Smooth muscle cell of the brain vasculature (primary cell): ENCODE data around the gene SUGP1.

Experiments
- DNase-seq: peaks from one replicate; pipeline ENCODE4 v3.0.0-alpha.2; 2012; ENCODE audit warnings: low read depth, low spot score

Gene SUGP1

GRCh38 chr19:19232261-19232721, 88.0 kb downstream of the SUGP1 start:
- no peak for DNase-seq

GRCh38 chr19:19230999-19231398, 89.3 kb downstream of the SUGP1 start:
- DNase-seq, result no peak

DNA sequence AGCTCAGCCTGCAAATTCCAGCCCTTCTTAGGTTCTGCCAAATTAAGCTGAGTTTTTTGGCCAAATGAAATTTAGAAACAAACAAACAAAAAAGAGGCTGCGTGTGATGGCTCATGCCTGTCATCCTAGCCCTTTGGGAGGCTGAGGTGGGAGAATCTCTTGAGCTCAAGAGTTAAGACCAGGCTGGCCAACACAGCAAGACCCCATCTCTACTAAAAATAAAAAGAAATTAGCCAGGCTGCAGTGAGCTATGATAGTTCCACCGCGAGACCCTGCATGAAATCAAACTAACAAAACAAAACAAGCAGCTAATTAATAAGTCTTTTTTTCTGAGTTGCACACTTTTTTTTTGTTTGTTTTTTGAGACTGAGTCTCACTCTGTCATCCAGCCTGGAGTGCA, 90.6 kb downstream of the SUGP1 start:
- no peak for DNase-seq

DNA sequence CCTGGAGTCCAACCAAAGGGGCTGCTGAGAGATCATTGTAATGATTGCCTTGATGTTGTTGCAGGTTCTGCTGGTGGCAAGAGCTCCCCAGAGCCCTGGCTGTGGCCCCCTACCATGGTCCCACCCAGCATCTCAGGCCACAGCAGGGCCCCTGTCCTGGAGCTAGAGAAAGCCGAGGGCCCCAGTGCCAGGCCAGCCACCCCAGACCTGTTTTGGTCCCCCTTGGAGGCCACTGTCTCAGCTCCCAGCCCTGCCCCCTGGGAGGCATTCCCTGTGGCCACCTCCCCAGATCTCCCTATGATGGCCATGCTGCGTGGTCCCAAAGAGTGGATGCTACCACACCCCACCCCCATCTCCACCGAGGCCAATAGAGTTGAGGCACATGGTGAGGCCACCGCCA, 93.1 kb downstream of the SUGP1 start:
- DNase-seq, result no peak

DNA sequence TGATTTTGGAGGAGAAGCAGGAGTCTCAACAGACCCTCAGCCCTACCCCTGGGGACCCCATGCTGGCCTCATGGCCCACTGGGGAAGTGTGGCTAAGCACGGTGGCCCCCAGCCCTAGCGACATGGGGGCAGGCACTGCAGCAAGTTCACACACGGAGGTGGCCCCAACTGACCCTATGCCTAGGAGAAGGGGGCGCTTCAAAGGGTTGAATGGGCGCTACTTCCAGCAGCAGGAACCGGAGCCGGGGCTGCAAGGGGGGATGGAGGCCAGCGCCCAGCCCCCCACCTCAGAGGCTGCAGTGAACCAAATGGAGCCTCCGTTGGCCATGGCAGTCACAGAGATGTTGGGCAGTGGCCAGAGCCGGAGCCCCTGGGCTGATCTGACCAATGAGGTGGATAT, 93.6 kb downstream of the SUGP1 start:
- DNase-seq, result no peak

- no peak for DNase-seq
Measured at GRCh38 chr19:19226204-19226603, 94.1 kb downstream of the SUGP1 start.
